ENCODE results near the gene ZMIZ2.
"Not testable (repeated sequence)": the region's sequence is repeated elsewhere in the genome, so short reads cannot be mapped to it uniquely, and the experiment has no call there.

Gene ZMIZ2, protein sequence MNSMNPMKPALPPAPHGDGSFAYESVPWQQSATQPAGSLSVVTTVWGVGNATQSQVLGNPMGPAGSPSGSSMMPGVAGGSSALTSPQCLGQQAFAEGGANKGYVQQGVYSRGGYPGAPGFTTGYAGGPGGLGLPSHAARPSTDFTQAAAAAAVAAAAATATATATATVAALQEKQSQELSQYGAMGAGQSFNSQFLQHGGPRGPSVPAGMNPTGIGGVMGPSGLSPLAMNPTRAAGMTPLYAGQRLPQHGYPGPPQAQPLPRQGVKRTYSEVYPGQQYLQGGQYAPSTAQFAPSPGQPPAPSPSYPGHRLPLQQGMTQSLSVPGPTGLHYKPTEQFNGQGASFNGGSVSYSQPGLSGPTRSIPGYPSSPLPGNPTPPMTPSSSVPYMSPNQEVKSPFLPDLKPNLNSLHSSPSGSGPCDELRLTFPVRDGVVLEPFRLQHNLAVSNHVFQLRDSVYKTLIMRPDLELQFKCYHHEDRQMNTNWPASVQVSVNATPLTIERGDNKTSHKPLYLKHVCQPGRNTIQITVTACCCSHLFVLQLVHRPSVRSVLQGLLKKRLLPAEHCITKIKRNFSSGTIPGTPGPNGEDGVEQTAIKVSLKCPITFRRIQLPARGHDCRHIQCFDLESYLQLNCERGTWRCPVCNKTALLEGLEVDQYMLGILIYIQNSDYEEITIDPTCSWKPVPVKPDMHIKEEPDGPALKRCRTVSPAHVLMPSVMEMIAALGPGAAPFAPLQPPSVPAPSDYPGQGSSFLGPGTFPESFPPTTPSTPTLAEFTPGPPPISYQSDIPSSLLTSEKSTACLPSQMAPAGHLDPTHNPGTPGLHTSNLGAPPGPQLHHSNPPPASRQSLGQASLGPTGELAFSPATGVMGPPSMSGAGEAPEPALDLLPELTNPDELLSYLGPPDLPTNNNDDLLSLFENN
- 61.9 to 67.3 reads per million in 2 donors for total RNA-seq

GRCh38 chr7:44748045-44748947 is at the start of gene ZMIZ2:
Gene ZMIZ2, plus strand, starts transcription at chr7:44748847. Its CDS starts 7,403 bp downstream, at chr7:44756250.
- DNase-seq, result peak; percentile 82 to 94 (median 86)

DNA sequence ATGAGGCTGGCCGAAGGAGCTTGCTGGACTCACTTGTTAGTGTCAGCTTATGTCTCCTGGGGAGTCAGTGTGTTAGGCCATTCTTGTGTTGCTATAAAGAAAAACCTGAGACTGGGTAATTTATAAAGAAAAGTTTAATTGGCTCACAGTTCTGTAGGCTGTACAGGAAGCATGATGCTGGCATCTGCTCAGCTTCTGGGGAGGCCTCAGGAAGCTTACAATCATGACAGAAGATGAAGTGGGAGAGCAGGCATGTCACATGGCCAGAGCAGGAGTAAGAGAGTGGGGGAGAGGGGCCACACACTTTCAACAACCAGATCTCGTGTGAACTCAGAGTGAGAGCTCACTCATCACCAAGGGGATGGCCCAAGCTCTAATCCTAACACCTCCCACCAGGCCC is 49.0 kb upstream of the ZMIZ2 start:
- DNase-seq, result not testable (repeated sequence)

- DNase-seq, result no peak
These were observed 48.3 kb upstream of the ZMIZ2 start for GRCh38 chr7:44700322-44700721.

DNA sequence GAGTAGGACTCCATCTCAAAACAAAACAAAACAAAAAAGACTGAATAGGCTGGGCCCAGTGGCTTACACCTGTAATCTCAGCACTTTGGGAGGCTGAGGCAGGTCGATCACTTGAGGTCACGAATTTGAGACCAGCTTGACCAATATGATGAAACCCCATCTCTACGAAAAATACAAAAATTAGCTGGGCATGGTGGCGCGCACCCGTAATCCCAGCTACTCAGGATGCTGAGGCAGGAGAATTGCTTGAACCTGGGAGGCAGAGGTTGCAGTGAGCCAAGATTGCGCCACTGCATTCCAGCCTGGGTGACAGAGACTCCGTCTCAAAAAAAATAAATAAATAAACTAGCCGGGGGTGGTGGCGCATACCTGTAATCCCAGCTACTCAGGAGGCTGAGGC is 45.3 kb upstream of the ZMIZ2 start:
- not testable (repeated sequence) for DNase-seq

GRCh38 chr7:44703921-44704320 is 44.7 kb upstream of the ZMIZ2 start:
- no peak for DNase-seq

DNA sequence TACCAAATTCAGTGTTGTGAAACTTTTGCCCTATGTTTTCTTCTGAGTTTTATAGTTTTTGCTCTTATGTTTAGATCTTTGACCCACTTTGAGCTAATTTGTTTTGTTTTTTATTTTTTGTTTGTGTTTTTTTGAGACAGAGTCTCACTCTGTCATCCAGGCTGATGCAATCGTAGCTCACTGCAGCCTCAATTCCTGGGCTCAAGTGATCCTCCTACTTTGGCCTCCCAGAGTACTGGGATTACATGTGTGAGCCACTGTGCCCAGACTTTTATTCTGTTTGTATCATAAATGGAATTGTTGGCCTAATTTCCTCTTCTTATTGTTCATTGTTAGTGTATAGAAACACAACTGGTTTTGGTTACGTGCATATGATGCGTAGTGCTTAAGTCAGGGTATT is 43.2 kb upstream of the ZMIZ2 start:
- no peak for DNase-seq

DNA sequence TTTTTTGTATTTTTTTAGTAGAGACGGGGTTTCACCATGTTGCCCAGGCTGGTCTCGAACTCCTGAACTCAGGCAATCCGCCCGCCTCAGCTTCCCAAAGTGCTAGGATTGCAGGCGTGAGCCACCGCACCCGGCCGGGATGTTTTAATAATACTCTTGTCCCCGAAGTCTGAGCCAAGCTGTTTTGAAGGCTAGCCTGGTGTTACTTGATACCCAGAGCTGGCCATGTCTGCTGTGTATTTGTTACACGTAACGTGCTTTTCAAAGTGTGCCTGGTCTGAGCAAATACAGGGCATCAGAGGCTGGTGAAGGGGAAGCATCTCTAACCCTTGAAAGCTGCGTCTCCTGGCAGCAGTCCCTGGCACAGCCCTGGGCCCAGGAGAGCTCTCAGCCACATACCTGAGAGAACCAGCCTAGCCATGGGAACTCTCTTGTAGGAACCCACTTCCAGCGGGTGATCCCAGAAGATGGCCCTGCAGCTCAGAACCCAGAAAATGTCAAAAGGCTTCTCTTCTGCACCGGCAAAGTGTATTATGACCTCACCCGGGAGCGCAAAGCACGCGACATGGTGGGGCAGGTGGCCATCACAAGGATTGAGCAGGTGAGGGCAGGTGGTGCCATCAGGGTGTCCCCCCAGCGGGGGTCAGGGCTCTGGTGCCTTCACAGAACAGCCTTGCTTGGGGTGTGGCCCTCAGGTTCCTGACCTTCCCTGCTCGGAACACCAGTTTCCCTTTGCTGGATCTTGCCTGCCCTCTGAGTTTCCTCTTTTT is 41.7 kb upstream of the ZMIZ2 start:
- no peak for DNase-seq

DNA sequence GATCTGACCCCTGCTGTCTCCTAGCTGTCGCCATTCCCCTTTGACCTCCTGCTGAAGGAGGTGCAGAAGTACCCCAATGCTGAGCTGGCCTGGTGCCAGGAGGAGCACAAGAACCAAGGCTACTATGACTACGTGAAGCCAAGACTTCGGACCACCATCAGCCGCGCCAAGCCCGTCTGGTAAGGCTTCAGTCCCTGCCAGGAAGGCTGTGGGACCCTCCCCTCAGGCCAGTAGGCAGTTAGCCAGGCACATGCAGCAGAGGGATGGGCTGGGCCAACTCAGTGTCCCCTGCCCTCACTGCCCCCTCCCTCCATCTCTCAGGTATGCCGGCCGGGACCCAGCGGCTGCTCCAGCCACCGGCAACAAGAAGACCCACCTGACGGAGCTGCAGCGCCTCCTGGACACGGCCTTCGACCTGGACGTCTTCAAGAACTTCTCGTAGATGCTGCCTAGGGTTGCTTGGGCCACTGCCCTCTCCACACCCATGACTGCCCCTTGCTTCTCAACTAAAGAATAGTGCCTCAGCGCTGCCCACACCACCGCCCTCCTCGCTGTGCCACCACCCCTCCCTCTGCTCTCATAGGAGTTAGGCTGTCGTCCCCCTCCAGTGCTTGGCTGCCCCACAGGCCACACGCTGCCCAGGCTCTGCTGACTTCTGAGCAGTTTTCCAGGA is 41.0 kb upstream of the ZMIZ2 start:
- no peak for DNase-seq

GRCh38 chr7:44709011-44709915 is 39.4 kb upstream of the ZMIZ2 start:
- no peak for DNase-seq

DNA sequence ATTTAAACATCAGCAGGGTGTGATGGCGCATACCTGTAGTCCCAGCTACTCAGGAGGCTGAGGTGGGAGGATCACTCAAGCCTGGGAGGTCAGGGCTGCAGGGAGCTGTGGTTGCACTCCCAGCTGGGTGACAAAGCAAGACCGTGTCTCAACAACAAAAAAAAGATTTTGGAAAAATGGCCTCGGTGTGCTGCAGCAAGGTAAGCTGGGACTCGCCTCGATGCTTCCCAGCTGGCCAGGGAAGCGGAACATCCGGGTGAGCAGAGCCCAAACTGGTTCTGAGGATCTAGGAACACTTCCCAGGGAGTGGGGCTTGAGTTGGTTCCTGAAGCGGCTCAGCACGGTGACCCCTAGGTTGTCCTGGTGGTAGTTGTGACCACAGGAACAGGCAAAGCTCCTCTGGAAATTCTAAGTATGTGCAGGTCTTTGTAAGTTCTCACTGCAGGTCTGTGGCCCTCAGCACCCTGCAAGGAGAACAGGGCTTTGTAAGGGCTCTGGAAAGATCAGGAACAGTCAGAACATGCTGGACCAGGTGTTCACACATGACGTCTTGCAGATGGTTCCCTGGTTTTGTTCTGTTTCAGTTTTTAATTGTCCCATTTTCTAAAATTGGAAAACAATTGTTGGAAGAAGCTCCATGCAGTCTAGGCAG is 38.6 kb upstream of the ZMIZ2 start:
- no peak for DNase-seq

DNA sequence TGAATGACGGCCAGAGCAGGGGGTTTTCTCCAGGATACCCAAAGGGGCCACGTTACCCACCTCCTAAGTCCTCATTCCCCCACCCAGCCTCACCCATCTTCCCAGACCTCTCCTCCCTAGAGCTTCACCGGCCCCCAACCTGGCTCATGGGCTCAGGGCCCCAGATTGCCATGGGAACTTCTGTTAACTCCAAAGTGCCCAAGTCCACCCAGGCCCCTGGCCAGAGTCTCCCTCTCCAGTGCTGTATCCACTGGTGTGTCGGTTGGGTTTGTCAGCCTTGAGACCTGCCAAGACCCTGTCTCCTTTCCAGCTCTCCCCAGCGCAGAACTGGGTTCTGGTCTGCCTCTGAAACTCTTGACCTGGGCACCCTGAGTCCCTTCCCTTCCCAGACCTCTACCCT is 37.1 kb upstream of the ZMIZ2 start:
- DNase-seq, result no peak

DNA sequence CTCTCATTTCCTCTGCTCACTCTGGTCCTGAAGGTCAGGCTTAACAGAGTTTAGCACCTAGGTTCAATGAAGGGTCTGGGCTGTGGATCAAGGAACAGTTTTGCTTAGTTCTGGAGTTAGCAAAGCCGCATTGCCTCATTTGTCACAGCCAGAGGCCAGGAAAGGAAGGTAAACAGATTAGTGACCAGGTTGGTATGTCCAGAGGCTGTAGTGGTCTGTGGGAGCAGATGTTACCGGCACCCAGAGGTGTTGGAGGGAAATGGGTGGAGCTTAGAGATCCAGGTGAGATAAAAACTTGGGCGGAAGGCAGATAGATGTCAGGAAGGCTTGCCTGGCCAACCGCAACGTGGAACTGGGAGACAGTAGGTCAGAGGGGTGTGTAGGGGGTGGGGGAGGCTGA is 36.6 kb upstream of the ZMIZ2 start:
- no peak for DNase-seq

DNA sequence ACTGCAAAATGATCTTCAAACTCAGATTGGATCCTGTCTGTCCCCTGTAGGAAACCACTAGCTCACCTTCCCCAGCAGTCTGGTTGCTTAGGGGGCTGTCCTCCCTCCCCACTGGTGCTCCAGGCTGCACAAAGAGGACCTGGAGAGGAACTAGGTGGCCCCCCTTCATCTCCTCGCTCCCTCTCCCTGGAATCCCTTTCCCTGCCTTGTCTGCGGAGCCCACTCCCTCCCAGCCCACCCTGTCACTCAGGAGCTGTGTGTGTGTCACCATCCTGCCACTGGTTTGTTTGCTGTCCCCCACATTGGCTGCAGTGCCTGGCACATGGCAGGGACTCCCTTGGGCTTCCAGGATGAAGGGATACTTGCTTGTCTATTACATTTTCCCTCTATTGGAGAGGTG is 35.5 kb upstream of the ZMIZ2 start:
- no peak for DNase-seq

DNA sequence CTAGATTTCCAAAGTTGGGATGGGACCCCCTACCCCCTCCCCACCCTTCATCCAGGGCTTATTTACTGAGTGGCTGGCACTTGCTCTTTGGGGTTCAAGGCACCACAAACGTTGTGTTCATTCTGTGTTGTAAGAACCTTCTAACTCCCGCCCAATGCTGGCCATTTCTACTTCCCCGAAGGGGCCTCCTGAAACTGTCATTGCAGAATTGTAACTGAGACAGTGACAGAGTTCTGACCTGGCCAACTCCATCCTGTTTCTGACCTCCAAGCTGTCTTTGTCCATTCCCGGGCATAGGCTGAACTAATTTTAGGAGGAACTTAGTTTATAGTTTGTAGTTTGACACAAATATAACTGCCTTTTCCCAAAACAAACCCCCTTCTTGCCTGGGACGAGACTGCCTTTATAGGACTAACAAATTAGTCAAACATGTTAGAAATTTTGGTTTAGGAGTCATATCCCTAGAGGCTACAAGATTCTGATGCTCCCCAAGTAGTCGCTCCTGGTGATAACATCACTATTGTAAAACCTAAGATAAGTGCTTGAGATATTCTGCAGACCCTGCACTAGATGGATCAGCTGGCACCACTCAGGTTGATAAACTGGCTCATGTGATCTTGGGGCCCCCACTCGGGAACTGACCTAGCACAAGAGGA is 34.8 kb upstream of the ZMIZ2 start:
- DNase-seq, result no peak

GRCh38 chr7:44716205-44716604 is 32.4 kb upstream of the ZMIZ2 start:
- no peak for DNase-seq

GRCh38 chr7:44720301-44720700 is 28.3 kb upstream of the ZMIZ2 start:
- DNase-seq, result no peak

GRCh38 chr7:44724276-44724675 is 24.4 kb upstream of the ZMIZ2 start:
- no peak for DNase-seq

- DNase-seq, result not testable (repeated sequence)
These were observed 22.4 kb upstream of the ZMIZ2 start for GRCh38 chr7:44726250-44726649.
